ENCODE measurements around the gene TBC1D14. TPM values are rescaled to one million over a fixed set of nuclear protein-coding genes. Genes with fewer than 3 reads are reported as not detected.
"Not testable (repeated sequence)": the region's sequence is repeated elsewhere in the genome, so short reads cannot be mapped to it uniquely, and the experiment has no call there.

The TBC1D14 gene
- total RNA-seq, 1 donor from 2014 or later = 40.4 TPM

GRCh38 chr4:6888506-6889071 is 21.0 kb upstream of the TBC1D14 start:
- ATAC-seq (no peak), DNase-seq (no peak)
- intact Hi-C loops (cut with micrococcal nuclease) = no loop called here

- DNase-seq (peak; percentile 52), ATAC-seq (peak; percentile 8)
- intact Hi-C loops (cut with micrococcal nuclease) = no loop called here
Measured at GRCh38 chr4:6889101-6889735, 20.4 kb upstream of the TBC1D14 start.

- ATAC-seq (no peak), DNase-seq (no peak)
- intact Hi-C loops (cut with micrococcal nuclease) = no loop called here
Measured at GRCh38 chr4:6889736-6890324, 19.8 kb upstream of the TBC1D14 start.

- no peak for DNase-seq
- intact Hi-C loops (cut with micrococcal nuclease) = no loop called here
- ATAC-seq = no peak
Measured at GRCh38 chr4:6890358-6890757, 19.3 kb upstream of the TBC1D14 start.

GRCh38 chr4:6890971-6891370 is 18.7 kb upstream of the TBC1D14 start:
- ATAC-seq; intact Hi-C loops (cut with micrococcal nuclease); DNase-seq: not testable (repeated sequence)

GRCh38 chr4:6891436-6892170 is 18.0 kb upstream of the TBC1D14 start:
- DNase-seq = no peak
- peak; percentile 9 for ATAC-seq
- intact Hi-C loops (cut with micrococcal nuclease) = no loop called here

DNA sequence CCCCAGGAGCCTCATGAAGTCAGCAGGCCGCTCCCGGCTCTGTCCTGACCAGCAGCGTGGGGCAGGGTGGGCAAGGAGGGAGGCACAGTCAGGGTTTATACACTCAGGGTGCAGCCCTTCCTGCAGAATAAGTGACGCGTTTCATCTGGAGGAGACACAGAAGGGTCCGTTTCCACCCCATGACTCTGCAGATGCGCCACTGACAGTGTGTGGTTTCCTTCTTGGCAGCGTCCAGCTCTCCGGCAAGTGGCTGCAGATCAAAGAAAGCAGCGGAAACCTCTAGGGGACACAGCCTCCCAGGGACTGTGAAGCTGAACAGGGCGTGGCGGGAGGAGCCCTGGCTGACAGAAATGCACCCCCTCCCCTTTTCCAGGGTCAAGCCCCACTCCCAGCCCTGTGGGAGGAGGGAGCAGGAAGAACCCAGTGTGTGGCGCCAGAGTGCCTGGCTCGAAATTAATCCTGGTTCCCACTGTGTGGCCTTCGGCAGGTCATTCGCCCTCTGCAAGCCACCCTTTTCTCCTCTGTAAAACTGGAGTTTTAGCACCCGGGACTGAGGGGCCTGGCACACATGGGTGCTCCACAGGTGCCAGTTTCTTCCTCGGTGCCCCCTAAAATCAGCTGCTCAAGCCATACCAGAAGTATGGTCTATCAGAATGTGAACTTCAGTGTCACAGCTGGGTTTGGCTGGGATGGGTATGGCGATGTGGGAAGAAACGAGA is 17.3 kb upstream of the TBC1D14 start:
- peak; percentile 57 for DNase-seq
- intact Hi-C loops (cut with micrococcal nuclease) = no loop called here
- peak; percentile 65 for ATAC-seq

GRCh38 chr4:6892909-6893202 is 16.8 kb upstream of the TBC1D14 start:
- intact Hi-C loops (cut with micrococcal nuclease) = no loop called here
- no peak for ATAC-seq
- DNase-seq = no peak

DNA sequence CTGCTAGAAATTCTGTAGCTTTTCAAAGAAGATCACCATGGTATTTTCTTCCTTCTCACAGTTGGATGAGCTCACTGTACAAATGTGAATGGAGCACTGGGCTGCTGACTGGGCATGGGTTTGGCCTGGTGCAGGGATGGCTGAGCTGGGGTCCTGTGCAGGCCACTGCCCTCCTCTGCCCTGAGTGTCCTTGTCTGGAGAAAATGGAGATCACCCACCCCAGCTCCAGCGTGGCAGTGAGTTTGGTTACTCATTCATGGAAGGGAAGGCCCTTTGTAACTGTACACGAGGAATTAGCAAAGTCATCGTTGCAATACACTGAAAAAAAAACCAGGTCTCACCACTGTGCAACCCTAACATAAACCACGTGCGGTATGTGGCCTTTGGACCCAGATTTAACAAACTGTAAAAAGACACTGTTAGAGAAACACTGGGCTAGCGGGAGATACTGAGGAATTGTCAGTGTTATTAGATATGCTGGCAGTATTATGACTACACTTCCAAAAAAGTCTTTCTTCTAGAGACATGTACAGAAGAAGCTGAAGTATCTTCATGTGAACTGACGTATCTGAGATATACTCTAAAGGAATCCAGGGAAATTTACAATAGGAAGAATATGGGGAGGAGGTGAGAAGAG is 16.1 kb upstream of the TBC1D14 start:
- ATAC-seq = no peak
- intact Hi-C loops (cut with micrococcal nuclease) = no loop called here
- no peak for DNase-seq

GRCh38 chr4:6894086-6894478 is 15.5 kb upstream of the TBC1D14 start:
- intact Hi-C loops (cut with micrococcal nuclease) = no loop called here
- DNase-seq (no peak), ATAC-seq (no peak)

DNA sequence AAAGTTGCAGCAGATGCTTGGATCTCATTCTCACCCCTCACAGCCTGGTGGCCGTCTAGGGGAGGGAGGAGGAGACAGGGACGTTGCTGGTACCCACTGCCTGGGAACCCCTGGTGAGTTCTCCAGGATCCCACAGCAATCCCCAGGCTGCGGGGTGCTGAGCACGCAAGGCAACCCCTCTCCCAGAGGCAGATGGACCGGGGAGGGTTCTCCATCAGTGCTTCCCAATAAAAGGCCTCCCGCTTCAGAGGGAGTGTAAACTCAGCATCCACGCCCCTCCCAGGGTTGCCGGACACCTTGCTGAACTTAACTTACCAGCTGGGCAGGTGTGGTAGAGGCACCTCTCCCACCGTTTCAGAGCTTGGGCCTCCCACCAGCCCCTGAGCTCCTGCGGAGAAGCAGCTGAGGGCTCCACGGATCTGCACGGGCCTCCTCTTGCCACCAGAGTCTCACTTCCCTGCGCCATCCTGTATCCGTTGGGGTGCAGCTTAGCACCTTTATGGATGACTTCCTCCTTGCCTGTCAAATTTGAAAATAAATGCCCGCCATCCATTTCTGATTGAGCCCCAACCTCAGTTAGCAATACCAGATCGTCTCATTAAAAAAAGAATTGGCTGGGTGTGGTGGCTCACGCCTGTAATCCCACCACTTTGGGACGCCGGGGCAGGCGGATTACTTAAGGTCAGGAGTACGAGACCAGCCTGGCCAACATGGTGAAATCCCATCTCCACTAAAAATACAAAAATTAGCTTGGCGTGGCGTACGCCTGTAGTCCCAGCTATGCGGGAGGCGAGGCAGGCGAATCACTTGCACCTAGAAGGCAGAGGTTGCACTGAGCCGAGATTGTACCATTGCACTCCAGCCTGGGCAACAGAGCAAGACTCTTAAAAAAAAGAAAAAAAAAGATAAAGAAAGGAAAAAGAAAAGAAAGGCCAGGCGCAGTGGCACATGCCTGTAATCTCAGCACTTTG is 14.8 kb upstream of the TBC1D14 start:
- intact Hi-C loops (cut with micrococcal nuclease) = no loop called here

DNA sequence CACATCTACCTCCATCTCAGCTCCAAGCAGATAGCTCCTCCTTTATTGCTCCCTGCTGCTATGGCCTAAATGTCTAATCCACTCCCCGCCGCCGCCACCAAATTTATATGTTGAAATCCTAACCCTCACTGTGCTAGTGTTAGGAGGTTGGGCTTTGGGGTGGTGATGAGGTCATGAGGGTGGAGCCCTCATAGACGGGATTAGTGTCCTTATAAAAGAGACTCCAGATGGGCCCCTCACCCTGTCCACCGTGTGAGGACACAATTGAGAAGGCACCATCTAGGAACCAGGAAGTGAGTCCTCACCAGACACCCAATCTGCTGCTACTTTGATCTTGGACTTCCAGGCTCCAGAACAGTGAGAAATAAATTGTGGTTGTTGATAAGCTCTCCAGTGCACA is 13.6 kb upstream of the TBC1D14 start:
- intact Hi-C loops (cut with micrococcal nuclease) = no loop called here
- no peak for DNase-seq
- ATAC-seq = no peak

More for the DNA sequence above, 14.8 kb upstream of the TBC1D14 start:
- DNase-seq (no peak), ATAC-seq (no peak)

DNA sequence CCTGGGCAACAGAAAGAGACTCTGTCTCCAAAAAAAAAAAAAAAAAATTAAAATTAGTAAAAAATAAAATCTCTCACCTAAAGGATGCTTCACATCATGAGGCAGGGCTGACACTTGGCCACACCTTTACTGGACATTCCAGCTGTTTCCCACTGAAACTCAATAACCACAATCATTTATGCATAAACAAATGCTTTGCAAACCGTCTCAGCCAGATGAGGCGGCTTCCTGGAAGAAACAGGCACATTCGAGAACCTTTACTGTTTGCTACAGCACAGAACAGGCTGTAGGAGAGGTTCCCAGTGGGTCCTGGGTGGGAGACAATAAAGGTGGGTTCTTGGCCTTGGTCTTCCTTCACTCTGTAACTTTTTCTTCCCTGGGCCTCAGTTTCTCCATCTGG is 10.9 kb upstream of the TBC1D14 start:
- DNase-seq = no peak
- intact Hi-C loops (cut with micrococcal nuclease) = no loop called here
- no peak for ATAC-seq

DNA sequence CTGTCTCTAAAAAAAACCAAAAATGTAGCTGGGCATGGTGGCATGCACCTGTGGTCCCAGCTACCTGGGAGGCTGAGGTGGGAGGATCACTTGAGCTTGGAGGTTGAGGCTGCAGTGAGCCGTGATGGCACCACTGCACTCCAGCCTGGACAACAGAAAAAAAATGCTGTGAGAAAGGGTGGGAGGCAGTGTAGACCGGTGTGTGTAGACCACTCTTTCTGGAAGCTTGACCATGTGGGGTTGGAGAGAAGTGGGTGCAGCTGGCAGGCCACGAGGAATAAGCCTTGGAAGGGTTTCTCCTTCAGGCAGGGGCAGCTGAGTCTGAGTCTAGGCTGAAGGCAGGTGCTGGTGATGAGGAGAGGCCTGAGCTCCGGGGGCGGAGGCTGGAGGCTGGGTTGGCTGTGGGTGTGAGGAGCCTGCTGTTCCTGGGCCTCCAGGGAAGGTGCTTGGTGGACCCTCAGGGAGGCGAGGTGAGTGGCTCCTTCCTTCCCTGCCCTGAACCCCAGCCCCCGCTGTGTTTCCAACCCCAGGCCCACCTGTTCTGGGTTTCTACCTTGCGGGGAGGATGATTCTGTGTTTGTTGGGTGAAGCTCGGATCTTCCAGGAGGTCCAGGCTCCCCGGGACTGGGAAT is 9.3 kb upstream of the TBC1D14 start:
- ATAC-seq = no peak
- intact Hi-C loops (cut with micrococcal nuclease) = no loop called here
- DNase-seq = no peak

DNA sequence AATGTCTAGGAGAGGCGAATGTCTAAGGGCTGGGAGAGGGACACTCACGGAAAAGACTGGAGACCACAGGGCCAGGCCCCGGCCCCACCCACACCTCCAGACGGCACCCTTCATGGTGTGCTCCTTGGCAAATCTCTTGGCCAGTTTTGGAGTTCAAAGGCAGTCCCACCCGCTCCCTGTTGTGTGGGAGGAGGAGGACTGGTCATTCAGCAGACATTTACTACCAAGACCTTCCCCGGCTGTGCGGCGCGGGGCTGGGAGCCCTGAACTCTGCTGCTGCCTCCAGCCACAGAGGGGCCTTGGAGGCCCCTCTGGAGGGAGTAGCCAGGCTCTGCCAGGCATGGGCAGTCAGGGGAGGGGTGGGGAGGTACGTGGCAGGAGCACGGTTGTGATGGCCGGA is 8.7 kb upstream of the TBC1D14 start:
- ATAC-seq = no peak
- DNase-seq = no peak
- intact Hi-C loops (cut with micrococcal nuclease) = no loop called here

DNA sequence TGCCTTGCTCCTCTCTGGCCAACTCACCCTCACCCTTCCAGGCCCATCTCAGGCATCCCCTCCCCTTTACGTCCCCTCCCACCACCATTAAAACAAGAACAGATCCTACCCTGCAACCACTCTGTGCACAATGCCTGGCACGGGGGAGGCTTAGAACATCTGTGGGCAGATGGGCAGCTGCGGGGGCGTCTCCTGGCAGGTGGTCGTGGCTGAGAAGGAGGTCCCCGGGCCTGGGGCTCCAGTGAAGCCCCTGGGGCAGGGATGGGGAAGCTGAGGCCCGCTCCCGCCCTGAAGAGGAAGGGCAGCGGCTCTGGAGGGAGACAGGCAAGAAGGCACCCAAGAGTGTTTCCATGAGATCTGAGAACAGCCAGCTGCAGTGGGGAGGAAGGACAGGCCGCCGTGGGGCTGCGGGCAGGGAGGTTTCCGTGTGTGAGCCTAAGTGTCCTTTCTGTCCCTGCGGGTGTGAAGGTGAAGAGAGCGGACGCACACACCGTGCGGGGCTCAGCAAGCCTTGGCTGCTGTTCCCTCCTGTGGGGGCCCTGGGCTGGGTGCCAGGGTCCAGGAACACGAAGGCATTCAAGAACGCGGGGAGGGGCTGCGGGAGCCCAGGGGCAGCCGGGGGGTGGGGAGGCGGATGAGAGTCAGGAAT is 7.8 kb upstream of the TBC1D14 start:
- ATAC-seq = peak; percentile 58
- intact Hi-C loops (cut with micrococcal nuclease) = no loop called here
- DNase-seq = no peak

GRCh38 chr4:6902318-6903042 is 7.1 kb upstream of the TBC1D14 start:
- no peak for DNase-seq
- peak; percentile 56 for ATAC-seq
- intact Hi-C loops (cut with micrococcal nuclease) = no loop called here
